Measurements from ENCODE around the gene C6orf120. TPM values are rescaled to one million over a fixed set of nuclear protein-coding genes. Genes with fewer than 3 reads are reported as not detected.

The C6orf120 gene
- total RNA-seq, 1 donor from 2014 or later = 26.9 TPM

DNA sequence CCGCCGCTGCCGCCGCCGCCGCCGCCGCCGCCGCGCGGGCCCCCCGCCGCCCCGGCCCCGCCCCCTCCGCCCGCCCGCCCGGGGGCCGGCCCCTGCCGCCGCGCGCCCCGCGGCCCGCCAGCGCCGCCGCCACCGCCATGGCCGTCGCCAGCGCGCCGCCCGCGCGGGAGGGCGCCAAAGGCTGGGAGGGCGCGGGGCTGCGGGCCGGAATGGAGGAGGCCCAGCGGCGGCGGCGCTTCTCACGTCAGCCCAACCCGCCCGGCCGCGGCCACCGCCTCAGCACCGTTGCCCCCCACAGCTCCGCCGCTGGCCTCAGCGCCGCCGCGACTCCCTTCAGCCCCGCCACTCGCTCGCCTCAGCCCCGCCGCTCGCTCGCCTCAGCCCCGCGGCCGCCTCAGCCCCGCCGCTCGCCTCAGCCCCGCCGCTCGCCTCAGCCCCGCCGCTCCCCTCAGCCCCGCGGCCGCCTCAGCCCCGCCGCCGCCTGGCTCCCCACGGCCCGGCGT, 22.1 kb downstream of the C6orf120 start:
- peak; percentile 76 to 91 for DNase-seq (ENCODE audit: low spot score in 2 of 2)
- FAIRE-seq = no peak

DNA sequence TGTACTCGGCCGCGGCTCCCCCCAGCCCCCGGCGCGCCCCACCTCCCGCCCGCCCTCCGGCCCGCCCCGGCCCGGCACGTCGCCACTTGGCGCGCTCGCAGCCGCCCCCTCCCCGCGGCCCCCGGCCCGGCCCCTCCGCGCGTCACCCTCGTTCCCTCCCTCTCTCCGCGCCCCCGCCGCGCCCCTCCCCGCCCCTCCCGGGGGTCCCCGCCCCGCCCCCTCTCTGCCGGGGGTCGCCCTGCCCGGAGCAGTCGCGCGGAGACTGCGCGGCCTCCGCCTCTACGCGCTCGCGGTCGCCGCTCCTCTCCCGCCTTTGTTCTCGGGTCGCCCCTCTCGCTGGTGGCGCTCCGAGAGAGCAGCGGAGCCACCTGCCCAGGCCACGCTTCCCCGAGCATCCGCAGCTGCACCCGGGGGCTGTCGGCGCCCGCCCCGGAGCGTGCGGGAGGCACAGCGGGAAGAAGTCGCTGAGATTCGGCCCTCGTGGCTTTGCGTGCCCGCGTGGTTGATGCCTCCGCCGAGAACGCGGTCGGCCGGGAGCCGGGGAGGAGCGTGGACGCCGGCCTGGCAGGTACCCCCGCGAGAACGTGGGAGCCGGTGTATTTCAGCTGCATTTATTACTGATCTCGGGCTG, 22.7 kb downstream of the C6orf120 start, which contains the start of gene PHF10:
PHF10 (minus strand) TSS at position 7 of the 631 bp plus-strand sequence. CDS start 569 bp downstream, outside the sequence.
- FAIRE-seq (no peak), DNase-seq (ENCODE audit: low spot score in 2 of 2) (peak; percentile 79 to 86)

DNA sequence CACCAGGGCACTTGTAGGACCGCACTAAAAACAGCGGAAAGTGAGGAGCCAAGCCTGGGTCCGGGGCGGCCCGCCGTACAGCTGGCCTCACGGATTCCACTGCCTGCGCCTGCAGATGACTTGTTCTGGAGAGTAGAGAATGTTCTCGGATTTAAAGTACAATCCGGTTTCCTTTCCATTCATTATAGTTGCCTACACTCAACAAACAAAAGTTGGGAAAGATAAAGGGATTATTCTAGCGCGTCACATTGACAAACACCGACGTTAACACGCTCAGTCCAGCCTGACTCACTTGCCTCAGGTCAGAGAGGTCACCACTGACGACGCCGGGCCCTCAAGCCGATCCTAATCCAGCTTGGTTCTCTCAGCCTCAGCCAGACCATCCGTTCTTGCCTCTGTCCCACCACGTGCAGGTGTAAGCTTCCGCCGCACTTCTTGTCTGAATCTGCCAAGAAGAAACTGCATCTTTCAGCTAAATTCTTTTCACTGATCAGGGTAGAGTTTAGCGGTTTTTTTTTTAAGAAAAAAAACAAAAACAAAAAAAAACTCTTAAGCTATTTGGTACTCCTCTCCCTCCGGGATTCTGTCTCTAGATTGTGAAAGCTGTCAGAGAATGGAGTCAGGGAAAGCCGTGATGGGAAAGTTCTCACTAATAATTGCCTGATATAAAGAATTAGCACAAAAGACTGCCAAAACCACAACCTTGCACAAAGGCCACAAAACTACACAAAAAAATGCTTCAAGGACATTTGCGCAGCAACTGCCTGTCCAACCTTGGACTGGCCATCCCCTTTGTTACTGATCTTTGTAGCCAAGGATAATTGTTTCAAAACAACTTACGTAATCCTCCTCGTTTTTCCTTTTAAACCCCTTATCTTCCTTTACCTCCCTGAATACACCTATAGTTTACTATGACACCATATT, 23.5 kb downstream of the C6orf120 start:
- FAIRE-seq (no peak), DNase-seq (ENCODE audit: low spot score in 2 of 2) (peak; percentile 44 to 65)

DNA sequence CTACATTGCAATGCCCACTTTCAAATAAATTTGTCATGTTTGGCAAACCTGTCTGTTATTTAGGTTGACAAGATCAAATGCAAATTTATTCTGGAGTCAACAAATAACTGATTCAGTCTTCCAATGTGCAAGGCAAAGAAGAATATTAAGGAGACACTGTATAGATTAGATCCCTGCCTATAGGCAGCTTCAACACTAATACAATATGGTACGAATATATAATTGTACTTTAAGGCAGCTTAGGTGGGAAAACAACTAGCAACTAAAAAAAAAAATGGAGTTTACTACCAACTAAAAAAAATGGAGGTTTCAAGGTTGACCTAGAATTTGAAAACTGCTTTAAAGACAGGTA, 24.1 kb downstream of the C6orf120 start:
- no peak for FAIRE-seq

DNA sequence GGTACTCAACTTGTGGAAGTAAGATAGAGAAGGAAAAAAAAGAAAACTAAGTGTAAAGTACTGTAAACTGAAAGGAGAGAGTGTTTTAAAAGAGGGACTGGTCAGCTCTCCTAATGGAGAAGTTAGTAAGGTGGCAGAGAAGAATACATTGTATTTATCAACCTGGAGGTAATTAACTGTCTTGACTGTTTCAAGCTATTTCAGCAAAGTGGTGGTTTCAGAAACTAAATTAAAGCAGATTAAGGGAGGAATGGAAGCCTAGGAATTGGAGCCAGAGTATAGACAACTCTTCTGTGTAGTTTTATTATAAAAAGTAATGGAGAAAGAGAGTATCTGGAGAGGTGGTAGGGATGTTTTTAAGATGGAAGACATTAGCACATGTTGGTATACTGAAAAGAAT, 25.0 kb downstream of the C6orf120 start:
- DNase-seq (ENCODE audit: low spot score in 2 of 2) = no peak
- FAIRE-seq = no peak

More for the DNA sequence above, 24.1 kb downstream of the C6orf120 start:
- DNase-seq (ENCODE audit: low spot score in 2 of 2) = no peak

DNA sequence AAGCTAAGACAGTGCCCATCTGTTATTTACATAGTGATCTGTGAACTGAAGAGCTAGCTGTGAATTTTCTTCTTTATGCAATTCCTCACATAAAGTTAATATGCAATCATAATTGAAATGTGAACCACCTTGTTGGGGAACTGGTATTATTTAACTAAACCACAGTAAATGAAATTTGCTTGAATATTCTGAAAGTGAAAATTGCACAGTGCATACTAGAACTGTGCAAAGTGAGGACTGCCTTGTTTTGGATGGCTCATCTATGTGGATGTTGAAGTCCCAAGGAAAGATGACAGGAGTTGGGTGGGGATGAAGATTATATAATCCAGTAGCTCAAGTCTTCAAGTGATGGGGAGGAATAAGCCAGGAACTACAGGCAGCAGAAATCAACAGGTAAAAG, 28.0 kb downstream of the C6orf120 start:
- FAIRE-seq (no peak), DNase-seq (ENCODE audit: low spot score in 2 of 2) (no peak)

DNA sequence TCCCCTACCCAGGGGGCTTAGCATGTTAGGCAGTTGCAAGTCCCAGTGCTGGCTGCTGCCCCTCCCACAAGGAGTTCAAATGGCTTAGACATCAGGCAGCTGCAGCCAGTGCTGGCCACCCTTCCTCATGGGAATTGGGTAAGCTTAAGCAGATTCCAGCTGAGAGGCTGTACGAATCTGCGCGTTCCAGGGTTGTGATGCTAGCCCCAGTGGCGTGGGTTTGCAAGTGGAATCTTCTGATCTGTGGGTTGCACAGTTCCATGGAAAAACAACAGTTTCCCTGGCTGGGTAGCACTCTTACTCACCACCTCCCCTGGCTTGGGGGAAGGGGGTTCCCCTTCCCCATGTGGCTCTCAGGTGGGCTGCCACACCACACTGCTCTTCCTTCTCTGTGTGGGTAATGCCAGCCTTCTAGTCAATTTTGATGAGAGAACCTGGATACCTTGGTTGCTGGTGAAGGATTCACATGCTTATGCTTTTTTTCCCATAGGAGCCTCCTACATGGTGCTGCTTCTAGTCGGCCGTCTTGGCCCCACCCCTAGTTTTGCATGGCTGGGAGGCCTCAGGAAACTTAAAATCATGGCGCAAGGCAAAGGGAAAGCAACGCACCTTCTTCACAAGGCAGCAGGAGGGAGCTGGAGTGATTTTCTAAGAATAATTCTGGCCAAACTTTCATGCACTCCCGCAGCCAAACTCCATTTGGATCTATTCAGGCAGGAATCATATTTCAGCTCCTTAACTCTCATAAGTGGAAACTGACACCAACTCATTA, 36.5 kb downstream of the C6orf120 start:
- DNase-seq (ENCODE audit: low spot score in 2 of 2) (no peak), FAIRE-seq (no peak)

DNA sequence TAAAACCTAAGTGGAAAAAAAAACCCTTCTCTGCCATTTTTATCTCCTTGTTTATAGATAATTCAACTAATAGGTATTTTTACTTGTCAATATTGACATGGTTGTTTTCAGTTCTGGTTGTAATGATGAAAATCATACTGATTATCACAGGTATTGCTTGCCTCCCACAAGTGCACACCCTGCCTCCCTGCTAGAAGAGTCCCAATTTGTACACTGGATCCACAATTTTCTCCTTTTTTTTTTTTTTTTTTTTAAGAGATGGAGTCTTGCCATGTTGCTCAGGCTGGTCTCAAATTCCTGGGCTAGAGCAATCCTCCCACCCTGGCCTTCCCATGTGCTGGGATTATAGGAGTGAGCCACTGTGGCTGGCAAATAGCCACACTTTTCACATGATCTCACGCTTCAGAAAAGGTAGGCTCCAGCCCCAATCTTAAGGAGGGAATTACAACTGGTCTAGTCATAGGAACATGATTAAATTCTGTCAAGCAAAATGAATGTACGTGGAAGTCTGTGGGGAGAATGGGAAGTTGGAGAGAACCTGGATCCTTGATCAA, 37.1 kb downstream of the C6orf120 start:
- no peak for DNase-seq (ENCODE audit: low spot score in 2 of 2)
- FAIRE-seq = no peak

DNA sequence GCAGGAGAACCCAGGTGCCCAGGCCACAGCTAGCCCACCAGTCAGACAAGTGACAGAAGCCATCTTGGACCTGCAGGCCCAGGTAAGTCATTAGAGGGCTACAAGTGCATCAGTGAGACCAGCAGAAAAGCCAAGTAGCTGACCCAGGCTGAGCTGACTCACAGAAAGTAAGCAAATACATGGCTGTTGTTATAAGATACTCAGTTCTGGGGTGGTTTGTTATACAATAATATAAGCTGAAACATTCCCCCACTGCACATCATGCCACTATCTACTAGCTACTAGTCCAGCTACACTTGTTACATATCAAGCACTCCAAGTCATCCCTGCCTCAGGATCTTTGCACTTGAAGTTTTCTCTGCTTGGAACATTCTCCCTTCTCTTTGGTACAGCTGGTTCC, 39.4 kb downstream of the C6orf120 start:
- no peak for FAIRE-seq

DNA sequence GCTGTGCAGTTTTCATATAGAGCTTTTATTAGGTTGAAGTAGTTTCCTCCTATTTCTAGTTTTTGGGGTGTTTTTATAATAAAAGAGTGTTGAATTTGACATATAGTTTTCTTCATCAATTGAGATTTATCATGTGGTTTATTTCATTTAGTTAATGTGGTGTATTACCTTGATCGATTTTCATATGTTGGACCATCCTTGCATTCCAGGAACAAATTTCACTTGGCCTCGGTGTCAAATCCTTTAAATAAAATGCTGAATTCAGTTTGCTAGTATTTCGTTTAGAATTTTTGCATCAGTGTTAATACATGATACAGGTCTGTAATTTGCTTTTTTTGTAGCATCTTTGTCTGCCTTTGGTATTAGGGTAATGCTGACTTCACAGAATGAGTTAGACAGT, 43.5 kb downstream of the C6orf120 start:
- FAIRE-seq (no peak), DNase-seq (ENCODE audit: low spot score in 2 of 2) (no peak)

More for the DNA sequence above, 39.4 kb downstream of the C6orf120 start:
- no peak for DNase-seq (ENCODE audit: low spot score in 2 of 2)

DNA sequence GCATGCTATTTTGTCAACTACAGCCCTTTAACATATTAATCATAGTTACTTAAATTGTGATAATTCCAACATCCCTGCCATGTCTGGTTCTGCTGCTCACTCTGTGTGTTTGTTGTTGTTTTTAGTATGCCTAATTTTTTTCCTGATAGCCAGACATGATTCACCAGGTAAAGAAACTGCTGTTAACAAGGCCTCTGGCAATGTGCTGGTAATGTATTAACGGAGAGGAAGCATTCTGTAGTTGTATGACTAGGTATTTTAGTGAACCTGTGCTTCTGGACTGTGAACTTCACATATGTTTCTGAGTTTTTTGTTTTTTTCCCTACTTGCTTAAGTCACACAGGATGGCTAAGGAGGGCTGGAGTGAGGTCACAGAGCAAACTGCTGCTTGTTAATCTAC, 44.6 kb downstream of the C6orf120 start:
- FAIRE-seq = no peak

DNA sequence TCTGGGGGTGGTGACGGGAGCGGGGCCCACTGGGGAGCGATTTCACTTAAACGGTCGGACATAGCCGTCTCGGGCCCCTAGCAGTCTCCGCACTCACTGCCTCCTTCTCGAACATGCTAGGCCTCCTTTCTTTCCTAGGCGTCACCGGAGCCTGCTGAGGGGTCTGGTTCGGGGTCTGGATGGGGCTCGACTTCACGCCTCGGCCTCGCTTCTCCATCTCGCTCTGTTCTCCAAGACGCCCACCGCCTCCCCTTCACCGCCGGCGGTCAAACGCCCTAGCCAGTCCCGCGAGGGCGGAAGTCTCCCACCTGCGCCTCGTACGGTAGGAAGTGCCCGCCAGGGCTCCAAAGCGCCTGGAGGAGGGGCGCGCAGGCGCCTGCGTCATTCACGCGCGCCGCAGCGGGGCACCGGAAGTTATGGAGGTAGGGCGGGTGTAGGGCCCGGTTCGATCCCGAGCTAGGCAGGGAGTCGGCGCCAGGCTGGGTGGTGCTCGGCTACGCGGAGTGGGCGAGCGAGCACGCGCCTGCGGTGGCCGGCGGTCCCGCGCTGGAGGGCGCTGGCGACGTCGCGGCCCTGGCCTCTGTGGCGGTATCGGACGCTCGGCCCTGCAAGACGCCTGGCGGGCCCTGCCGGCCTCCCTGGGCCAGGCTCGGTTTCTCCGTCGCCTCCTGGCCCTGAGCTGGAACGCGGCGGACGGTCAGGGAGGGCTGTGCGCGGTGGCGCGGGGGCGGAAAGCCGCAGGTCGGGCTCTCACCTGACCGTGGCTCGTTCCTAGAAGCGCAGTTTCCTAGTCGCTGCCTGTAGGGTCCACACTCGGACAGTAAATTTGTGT, 49.5 kb downstream of the C6orf120 start, which contains the start of the genes DYNLT2 and ERMARD:
DYNLT2 (minus strand) TSS at position 331 of the 832 bp plus-strand sequence; CDS start at position 217, 114 bp downstream.
ERMARD (plus strand) TSS at position 381 of the 832 bp plus-strand sequence; CDS start at position 417, 36 bp downstream.
- FAIRE-seq (no peak), DNase-seq (ENCODE audit: low spot score in 2 of 2) (peak; percentile 88 to 91)

More for the DNA sequence above, 44.6 kb downstream of the C6orf120 start:
- DNase-seq (ENCODE audit: low spot score in 2 of 2) = no peak

DNA sequence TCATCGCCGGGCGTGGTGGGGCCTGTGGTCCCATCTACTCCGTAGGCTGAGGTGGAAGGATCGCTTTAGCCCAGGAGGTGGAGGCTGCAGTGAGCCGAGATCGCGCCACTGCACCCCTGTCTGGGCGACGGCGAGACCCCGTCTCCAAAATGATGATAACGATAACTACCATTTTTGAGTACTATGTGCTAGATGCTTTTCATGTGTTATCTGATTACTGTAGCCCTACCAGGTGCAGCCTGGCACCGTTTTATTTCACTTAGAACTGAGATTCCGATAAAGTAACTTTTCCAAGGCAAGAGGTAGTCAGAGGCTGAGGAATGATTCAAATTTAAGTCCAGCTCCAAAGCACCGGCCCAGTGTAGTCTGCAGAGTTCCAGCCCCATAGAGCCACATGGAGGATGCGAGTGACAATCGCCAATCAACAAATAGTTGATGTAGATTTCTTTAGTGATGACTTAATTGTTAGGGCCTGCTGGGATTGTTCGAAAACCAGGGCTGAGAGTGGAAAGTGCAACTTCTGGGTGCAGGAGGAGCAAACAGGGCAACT, 50.2 kb downstream of the C6orf120 start:
- no peak for DNase-seq (ENCODE audit: low spot score in 2 of 2)
- no peak for FAIRE-seq

Other genes starting within 250 kb of the C6orf120 start
- 18.3 TPM for gene WDR27, start 97 bp upstream of the C6orf120 start, total RNA-seq
- 22.4 TPM for gene PHF10, start 22.4 kb downstream of the C6orf120 start, total RNA-seq
- gene DYNLT2, start 49.4 kb downstream of the C6orf120 start, total RNA-seq = 2.0 TPM
- gene ERMARD, start 49.5 kb downstream of the C6orf120 start, total RNA-seq = 23.2 TPM

Measured in frontal cortex (tissue), 4 donors.